ENCODE results near the gene NAV2.

Gene NAV2

DNA sequence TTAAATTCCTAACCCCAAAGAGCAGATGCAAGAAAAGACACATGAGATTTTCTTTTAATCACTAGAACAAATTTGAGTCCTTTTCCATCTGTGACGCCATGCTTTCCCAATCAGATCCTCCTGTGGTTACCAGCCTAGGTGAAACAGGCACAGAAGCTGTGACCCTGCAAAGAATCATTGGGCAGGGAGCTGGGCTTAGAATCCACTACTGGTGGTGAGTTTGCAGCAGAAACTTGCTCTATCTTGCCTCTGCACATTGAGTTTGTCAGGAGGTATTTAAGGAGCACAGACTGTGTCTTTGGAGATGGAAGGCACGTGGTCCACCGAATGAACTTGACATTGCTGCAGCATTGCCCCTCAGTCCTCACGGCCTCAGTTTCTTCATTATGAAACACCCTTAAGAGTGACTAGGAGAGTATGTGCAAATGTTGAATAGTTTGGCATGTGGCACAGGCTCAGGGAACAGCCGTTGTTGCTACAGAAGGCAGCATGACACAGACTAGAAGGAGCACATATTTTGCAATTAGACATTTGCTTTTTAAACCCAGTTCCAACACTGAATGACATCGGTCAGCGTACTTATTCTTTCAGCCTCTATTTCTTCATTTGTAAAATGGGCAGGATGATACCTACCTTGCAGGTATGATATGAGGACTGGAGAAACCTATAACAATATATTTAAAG is 320.1 kb downstream of the NAV2 start:
- DNase-seq (ENCODE audit: low read depth) = peak; percentile 78
- TF ChIP-seq, protein P1, sequence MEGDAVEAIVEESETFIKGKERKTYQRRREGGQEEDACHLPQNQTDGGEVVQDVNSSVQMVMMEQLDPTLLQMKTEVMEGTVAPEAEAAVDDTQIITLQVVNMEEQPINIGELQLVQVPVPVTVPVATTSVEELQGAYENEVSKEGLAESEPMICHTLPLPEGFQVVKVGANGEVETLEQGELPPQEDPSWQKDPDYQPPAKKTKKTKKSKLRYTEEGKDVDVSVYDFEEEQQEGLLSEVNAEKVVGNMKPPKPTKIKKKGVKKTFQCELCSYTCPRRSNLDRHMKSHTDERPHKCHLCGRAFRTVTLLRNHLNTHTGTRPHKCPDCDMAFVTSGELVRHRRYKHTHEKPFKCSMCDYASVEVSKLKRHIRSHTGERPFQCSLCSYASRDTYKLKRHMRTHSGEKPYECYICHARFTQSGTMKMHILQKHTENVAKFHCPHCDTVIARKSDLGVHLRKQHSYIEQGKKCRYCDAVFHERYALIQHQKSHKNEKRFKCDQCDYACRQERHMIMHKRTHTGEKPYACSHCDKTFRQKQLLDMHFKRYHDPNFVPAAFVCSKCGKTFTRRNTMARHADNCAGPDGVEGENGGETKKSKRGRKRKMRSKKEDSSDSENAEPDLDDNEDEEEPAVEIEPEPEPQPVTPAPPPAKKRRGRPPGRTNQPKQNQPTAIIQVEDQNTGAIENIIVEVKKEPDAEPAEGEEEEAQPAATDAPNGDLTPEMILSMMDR (IDR thresholded peaks at IDR 0.05; ENCODE audit: insufficient read depth, low read depth, low read length, missing control alignments) = no peak
- H3K4me3 ChIP-seq (ENCODE audit: low read length) = no peak overlapping the region

DNA sequence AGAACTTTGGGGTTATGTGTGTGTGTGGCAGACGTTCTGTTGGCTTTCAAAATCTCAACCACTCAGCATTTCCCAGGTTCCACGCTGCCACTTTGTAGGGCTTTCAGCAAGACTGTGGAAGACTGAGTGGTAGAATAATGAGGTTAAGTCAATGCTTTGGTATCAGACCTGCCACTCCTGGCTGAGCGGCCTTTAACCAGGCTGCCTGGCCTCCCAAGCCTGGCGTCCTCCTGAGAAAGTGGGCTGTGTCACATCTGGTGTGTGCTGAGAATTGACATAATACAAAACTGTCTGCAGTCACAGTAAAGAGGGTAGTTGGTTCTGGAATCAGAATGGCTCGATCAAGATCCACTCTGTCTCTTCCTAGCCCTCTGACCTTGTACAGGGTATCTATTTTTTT is 321.2 kb downstream of the NAV2 start:
- no peak for DNase-seq (ENCODE audit: low read depth)
- H3K4me3 ChIP-seq (ENCODE audit: low read length) = no peak overlapping the region
- TF ChIP-seq, protein P1 (IDR thresholded peaks at IDR 0.05; ENCODE audit: insufficient read depth, low read depth, low read length, missing control alignments) = no peak

DNA sequence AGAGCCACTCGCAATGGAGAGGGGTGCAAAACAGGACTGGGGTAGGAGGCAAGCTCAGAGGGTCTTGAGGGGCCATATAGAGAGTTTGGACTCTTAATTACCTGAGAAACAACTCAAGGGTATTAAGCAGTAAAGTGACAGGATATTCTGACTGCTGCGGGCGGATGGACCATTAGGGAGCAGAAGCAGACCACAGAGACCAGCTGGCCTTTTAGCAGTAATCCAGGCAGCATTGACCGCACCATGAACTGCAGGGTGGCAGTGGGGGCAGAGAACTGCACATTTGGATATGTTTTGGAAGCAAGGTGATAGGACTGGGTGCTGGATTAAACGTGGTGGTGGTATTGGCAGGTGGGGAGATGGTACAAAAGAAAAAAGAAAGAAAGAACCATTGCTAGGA is 322.3 kb downstream of the NAV2 start:
- DNase-seq (ENCODE audit: low read depth) = no peak
- no peak overlapping the region for H3K4me3 ChIP-seq (ENCODE audit: low read length)
- TF ChIP-seq, protein P1 (IDR thresholded peaks at IDR 0.05; ENCODE audit: insufficient read depth, low read depth, low read length, missing control alignments) = no peak

DNA sequence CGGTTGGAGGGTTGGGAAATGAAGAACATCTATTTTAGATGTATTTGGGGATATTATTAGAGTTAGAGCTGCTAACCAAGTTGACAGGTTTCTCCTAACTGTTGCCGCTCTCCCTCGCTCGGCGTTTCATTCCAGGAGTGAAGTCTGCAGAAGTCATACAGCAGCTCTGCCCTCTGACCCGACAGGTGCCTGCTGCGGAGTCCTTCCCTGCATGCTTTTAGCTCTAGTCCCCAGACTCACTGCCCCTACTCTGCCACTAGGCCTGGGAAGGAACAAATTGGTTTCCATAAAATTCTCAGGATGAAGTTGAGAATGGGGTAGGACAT is 322.7 kb downstream of the NAV2 start:
- DNase-seq (ENCODE audit: low read depth) = no peak
- TF ChIP-seq, protein P1 (IDR thresholded peaks at IDR 0.05; ENCODE audit: insufficient read depth, low read depth, low read length, missing control alignments) = no peak
- no peak overlapping the region for H3K4me3 ChIP-seq (ENCODE audit: low read length)

DNA sequence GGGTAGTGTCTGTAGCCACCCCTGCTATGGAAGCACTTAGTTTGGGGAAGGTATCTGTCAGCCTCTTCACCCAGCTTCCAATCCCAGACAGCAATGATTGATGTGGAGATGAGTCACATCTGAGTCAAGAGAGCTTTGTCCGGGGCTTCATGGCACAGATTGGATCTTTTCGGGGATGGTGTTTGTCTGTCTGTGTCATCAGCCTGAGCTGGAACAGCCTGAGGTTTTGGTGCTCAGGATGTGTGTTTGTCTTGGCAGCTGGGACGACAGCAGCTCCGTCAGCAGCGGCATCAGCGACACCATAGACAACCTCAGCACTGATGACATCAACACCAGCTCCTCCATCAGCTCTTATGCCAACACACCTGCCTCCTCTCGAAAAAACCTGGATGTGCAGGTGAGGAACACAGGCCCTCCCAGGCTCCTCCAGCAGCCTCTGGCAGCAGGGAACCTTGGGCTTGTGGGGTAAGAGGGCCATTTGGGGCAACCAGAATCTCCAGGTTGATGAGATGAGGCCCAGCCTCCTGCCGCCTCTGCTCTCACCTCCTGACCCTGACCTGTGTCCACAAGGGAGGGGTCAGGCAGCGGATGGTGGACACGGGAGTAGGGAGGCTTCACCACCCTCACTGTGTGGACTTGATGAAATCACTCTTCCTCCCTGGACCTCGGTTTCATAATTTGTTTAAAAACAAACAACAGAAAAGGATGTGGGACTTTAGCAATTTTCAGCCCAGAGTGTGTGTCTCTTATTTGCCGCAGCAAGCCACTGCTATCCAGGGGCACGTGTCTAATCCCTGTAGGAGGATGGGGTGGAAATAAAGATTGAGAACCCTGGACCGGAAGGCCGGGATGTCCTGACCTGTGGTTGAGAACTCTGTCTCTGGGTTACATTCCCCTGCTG is 323.3 kb downstream of the NAV2 start:
- H3K4me3 ChIP-seq (ENCODE audit: low read length) = no peak overlapping the region
- peak; percentile 92 for DNase-seq (ENCODE audit: low read depth)
- TF ChIP-seq, protein P1 (IDR thresholded peaks at IDR 0.05; ENCODE audit: insufficient read depth, low read depth, low read length, missing control alignments) = peak; percentile 38

DNA sequence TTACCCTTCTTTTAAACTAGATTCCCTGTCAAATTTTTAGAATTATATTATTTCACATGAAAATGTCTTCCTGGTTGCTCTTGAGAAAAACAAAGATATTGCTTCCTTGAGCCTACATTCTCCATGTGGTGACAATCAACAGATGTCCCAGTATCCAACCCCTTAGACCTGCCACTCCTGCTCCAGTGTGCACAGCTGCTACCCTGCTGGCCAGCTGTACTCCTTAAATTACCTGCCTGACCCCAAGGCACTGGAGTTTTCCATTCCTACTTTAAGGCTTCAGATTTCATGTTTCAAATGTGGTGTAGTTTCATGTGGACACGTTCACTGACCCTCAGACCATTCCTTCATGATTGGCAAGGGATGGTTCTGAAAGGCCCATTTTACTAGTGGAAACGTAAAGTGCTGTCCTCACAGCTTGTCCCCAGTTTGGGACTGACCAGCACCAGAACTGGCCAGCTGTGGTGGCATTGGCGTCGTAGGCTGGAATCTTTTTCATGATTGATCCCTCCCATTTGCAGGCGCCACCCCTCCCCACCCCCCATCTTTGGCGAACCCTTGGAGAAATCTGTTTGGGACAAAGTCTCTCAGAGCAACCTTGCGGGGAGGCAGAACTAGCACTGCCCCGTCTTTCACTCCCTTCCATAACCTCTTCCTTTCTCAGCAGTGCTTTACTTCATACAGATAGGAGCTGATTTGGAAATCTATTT is 324.1 kb downstream of the NAV2 start:
- TF ChIP-seq, protein P1 (IDR thresholded peaks at IDR 0.05; ENCODE audit: insufficient read depth, low read depth, low read length, missing control alignments) = no peak
- no peak for DNase-seq (ENCODE audit: low read depth)
- no peak overlapping the region for H3K4me3 ChIP-seq (ENCODE audit: low read length)
